MV-4-11 (cell line): ENCODE measurements around the gene PDE4B.
"Not testable (repeated sequence)": the region's sequence is repeated elsewhere in the genome, so short reads cannot be mapped to it uniquely, and the experiment has no call there.

Experiments
- DNase-seq: peaks from one replicate; lab custom pipeline; 2025; lab: John Stamatoyannopoulos, UW

PDE4B gene

GRCh38 chr1:65953170-65953569, 160.5 kb downstream of the PDE4B start:
- no peak for DNase-seq

DNA sequence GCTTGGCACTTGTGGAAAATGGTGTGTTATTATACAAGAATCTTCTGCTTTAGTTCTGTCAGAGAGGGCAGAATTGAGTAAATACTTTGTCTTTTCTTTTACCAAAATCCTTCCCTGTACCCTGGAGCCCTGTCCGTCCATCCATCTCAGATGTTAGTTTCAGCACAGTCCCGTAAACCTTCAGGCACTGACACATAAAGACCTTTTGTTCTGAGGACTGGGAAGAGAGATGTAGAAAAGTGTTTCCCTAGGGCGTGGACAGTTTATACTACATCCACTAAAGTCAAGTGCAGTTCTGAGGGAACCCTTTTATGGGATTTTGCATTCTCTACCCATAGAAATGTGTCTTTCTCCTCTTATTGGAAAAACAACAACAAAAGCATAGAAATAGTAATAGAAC, 162.4 kb downstream of the PDE4B start:
- DNase-seq = no peak

DNA sequence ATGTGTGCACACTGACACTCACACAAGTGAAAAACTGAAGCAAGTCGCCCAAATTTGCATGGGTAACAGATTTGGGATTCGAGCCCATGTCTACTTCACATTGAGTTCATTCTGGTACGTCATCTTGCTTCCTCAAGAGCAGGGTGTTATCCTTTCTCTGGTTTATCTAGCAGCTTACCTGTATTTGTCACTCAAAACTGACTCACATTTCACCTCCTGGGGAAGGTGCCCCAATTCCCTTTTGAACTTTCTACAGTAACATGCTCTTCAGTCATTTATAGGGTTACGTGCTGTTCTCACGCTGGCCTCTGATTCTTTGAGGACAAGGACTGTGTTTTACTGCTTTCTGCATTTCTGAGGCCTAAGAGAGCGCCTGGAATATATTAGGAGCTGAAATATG, 162.8 kb downstream of the PDE4B start:
- DNase-seq = no peak

DNA sequence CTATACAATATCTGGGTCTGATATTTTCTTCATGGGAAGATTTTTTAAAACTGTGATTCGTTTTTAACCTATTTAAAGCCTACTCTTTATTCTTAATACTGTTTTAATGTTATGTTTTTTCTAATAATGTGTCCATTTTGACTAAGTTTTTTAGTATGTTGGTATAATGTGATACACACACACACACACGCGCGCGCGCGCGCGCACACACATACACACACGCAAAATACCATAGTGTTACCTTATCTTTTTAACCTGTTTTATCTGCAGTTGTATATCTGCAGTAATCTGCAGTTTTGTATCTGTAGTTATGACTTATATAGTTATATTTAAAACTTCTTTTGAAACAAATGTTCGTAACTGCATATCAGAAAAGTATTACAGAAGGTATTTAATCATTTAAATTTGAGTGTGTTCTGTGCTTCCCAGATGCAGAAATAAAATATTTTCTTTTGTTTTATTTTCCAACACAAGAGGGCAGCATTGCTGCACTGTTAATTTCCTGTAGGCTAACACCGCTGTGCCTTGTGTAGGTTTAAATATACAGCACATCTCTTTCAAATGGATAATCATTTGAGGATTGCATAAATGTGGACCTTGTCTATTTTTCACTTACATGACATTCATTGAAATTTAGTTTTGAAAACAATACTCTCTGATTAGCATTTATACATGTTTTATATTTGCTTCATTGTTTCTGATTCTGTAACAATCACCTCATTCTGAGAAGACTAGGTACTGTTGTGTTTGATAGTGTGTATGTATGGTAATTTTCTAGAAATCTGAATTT, 166.1 kb downstream of the PDE4B start:
- DNase-seq = peak; percentile 41

GRCh38 chr1:65959896-65960567, 167.3 kb downstream of the PDE4B start:
- DNase-seq = no peak

- no peak for DNase-seq
Measured at GRCh38 chr1:65963156-65963888, 170.6 kb downstream of the PDE4B start.

DNA sequence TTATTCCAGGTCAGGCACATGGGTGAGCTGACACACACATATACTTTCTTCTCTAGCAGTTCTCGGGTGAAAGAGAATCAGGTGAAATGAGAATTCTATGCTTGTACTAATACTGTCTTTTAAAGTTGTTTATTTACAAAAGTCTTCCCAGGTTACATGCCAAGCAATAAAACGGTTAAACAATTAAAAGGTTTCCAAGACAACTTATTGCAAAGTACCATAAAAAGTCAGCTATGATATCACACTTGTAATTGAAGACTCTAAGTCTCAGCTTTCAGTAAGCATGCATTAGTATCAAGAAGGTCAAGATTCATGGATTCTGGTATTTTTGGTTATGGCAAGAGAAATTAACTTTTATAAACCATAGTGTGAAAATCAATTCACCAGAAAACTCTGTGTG, 171.4 kb downstream of the PDE4B start:
- no peak for DNase-seq

- no peak for DNase-seq
Measured at GRCh38 chr1:65965112-65965996, 172.7 kb downstream of the PDE4B start.

GRCh38 chr1:65967492-65967891, 174.8 kb downstream of the PDE4B start:
- DNase-seq = not testable (repeated sequence)

- DNase-seq = no peak
Measured at GRCh38 chr1:65971547-65971946, 178.9 kb downstream of the PDE4B start.

DNA sequence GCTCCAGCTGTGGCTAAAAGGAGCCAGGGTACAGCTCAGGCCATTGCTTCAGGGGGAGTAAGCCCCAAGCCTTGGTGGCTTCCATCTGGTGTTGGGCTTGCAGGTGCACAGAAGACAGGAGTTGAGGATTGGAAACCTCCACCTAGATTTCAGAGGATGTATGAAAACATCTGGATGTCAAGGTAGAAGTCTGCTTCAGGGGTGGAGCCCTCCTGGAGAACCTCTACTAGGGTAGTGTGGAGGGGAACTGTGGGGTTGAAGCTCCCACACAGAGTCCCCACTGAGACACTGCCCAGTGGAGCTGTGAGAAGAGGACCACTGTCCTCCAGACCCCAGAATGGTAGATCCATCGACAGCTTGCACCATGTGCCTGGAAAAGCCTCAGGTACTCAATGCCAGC, 183.0 kb downstream of the PDE4B start:
- DNase-seq = no peak

GRCh38 chr1:65979136-65980044, 186.7 kb downstream of the PDE4B start:
- DNase-seq = no peak

DNA sequence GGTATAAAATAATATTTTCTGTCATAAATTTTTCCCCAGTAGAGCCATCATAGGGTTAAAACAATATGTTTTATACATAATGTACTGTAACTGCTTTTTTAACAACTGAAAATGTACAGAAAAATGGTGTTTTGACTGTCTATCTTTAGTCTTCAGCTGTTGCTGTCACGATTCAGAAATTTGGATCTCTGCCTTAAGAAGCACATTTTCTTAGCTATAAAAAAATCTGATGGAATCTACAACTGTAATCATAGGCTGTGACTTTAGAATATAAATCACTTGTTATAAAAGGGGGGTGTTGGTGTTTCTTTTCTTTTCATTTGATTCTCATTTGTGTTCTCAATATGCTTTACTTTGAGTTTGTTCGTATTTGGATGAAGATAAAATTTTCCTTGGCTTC, 187.5 kb downstream of the PDE4B start:
- DNase-seq = no peak

DNA sequence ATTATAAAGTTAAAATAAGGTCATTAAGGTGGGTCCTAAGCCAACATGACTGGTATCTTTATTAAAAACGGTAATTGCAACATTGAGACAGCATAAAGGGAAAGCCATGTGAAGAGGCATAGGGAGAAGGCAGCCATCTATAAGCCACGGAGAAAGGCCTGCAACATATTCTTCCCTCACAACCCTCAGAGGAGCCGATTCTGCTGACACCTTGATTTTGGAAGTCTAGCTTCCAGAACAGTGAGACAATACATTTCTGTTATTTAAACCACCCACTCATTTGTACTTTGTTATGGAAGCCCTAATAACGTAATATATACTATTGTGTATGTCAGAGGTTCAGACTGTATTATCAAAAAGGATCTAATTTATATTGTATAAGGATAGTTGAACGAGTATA, 190.8 kb downstream of the PDE4B start:
- no peak for DNase-seq

GRCh38 chr1:65985393-65986066, 192.8 kb downstream of the PDE4B start:
- DNase-seq = no peak

DNA sequence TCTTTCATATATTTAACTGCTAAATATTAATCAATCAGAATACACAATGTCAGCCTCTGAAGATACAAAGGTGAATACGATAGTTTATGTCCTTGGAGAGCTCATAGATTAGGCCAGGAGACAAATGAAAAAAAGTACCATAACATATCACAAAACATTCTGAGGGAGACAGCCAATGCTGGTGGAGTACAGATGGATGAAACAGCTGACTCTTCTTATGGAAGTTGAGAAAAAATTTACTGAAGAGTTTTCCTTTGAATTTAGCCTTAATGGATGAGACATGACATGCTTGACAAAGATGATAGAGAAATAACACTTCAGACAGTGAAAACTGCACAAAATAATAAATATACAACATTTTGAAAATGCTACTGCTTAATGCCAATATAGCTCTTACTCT, 193.5 kb downstream of the PDE4B start:
- no peak for DNase-seq

DNA sequence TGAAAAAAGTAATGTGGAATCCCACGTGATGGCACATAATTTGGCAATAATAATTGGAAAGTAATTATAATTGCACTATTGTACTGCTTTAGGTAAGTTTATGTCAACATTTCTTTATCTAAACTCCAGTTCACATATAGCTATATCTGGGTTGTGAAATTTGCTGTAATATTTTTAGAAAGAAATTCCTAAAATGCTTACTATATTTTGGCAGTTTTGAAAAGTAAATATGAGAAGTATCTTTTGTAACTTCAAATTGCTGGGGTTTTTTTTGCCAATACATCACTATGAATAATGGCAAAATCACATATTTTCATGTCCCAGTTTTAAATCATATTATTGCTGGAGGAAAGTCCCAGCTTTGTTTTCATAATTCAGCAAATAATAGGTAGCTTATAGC, 197.5 kb downstream of the PDE4B start:
- no peak for DNase-seq

GRCh38 chr1:65991694-65992093, 199.0 kb downstream of the PDE4B start:
- DNase-seq = no peak

DNA sequence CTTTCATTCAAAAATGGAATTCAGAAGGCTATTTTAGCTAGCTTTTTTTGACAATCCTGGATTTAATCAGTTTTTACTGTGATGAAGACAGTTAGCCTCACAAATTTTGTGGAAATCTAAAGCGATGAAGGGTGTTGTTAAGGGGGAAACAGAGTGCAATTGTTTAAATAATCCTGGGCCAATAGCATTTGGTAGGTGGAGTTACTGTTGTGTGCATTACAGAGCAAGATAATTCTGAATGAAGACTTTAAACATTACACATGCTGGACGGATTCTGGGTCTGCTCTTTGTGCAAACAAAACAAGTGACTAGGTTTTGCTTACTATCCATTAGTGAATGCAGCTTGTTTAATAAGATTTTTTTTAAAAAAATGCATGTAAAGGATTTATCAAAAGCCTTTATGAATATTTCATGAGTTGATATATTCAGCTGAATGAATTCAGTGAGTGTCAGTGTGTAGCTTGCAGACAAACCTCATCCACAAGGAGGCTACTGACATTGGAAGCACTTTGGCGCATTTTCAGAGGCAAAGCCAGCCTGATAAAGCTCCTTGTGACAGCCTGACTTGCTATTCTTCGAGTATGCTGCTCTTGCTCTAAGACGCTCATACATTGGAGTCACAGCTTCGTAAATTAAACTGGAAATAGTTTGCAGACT, 199.6 kb downstream of the PDE4B start:
- no peak for DNase-seq

GRCh38 chr1:65992831-65993271, 200.2 kb downstream of the PDE4B start:
- DNase-seq = no peak
